Uterus (tissue), 2 donors: ENCODE results near the gene CGNL1.

ENCODE experiments used
- CTCF ChIP-seq, 4 experiments: fragments of 200-600 bp in 2 of 4; fragments of 450-650 bp in 2 of 4; sonication (generic) in 2 of 4; IDR thresholded peaks; one replicate each; pipeline ENCODE4 v1.5.1; 2016 to 2019; ENCODE audit warnings: antibody characterized with exemption in 4 of 4, mild to moderate bottlenecking in 2 of 4, moderate library complexity in 1 of 4
- POLR2A ChIP-seq, 2 donors: fragments of 450-650 bp; IDR thresholded peaks; one replicate each; pipeline ENCODE4 v1.6.1; 2016; ENCODE audit warnings: antibody characterized with exemption in 2 of 2, mild to moderate bottlenecking in 1 of 2, moderate library complexity in 1 of 2

- no peak for TF ChIP-seq CTCF (IDR thresholded peaks at IDR 0.05)
- TF ChIP-seq POLR2A (IDR thresholded peaks at IDR 0.05): no peak
Measured at GRCh38 chr15:57387564-57388076, 11.3 kb downstream of the CGNL1 start.
